ENCODE results near the gene PATZ1. TPM values are rescaled to one million over a fixed set of nuclear protein-coding genes. Genes with fewer than 3 reads are reported as not detected.
A peak's percentile ranks its signal among the peaks of the same experiment; 100 is the strongest.

Gene PATZ1
- total and polyA plus RNA-seq, 2 of the 4 experiments (the other 2 are of a cell fraction), result 6.5 to 10.5 TPM

GRCh38 chr22:31337178-31337577 lies 9.0 kb downstream of the PATZ1 start:
- H3K4ac ChIP-seq (ENCODE audit: low read depth, low read length), result no peak overlapping the region
- no peak for ATAC-seq (ENCODE audit: low read depth)
- H2BK15ac ChIP-seq (ENCODE audit: low read depth, low read length), result no peak overlapping the region
- H3K18ac ChIP-seq (ENCODE audit: low read depth, low read length), result no peak overlapping the region
- no peak overlapping the region for H4K8ac ChIP-seq (ENCODE audit: low read depth in 2 of 2, low read length in 2 of 2)
- intact Hi-C loops (cut with micrococcal nuclease), result no loop called here
- no peak overlapping the region for H2AFZ ChIP-seq (replicated peaks; ENCODE audit: low read length, poor library complexity)
- H2BK120ac ChIP-seq (ENCODE audit: low read depth, low read length), result no peak overlapping the region
- no peaks in the 10 kb centered on the region for H3K27me3 ChIP-seq (ENCODE audit: control insufficient read depth, insufficient read depth, low read length)
- H2AK5ac ChIP-seq (ENCODE audit: low read depth, low read length), result no peak overlapping the region; the same call in 1 of the 2 replicates
- TF ChIP-seq SMC3 (IDR thresholded peaks at IDR 0.05; ENCODE audit: low read depth, low read length) (no peak), RFX5 (IDR thresholded peaks at IDR 0.05; ENCODE audit: low read depth, low read length) (no peak)
- H4K20me1 ChIP-seq (ENCODE audit: insufficient read depth, low read length), result peaks cover 45% of the 10 kb centered on the region
- H3K14ac ChIP-seq (replicated peaks; ENCODE audit: low read depth, low read length), result no peak overlapping the region
- no peak overlapping the region for H2BK20ac ChIP-seq (ENCODE audit: low read depth, low read length)
- DNase-seq, result peak; percentile 28
- no peak overlapping the region for H4K91ac ChIP-seq (ENCODE audit: insufficient read depth, low read depth, low read length)
- peaks cover 18 to 82% of the 10 kb centered on the region in 2 experiments for H3K79me1 ChIP-seq (ENCODE audit: low read depth in 1 of 2, low read length in 2 of 2)
- dilution Hi-C loops (cut with HindIII; ENCODE audit: low sequenced_read_pairs, unreplicated experiment), result no loop called here
- H2BK5ac ChIP-seq (ENCODE audit: low read depth, low read length, poor library complexity, severe bottlenecking), result no peak overlapping the region
- peaks cover 20% of the 10 kb centered on the region for H3K9me1 ChIP-seq (ENCODE audit: insufficient read depth, low read length)
- no peak overlapping the region for H3K9ac ChIP-seq (ENCODE audit: low read depth, low read length)
- H3K4me3 ChIP-seq (ENCODE audit: insufficient read depth, low read depth, low read length), result no peak overlapping the region
- no peak overlapping the region for H3K56ac ChIP-seq (ENCODE audit: extremely low read depth, insufficient read depth, low read length)
- no peak overlapping the region for H3K4me2 ChIP-seq (ENCODE audit: low read depth, low read length)
- in situ Hi-C loops (cut with MboI; ENCODE audit: low sequenced_read_pairs), result no loop called here
- no peak overlapping the region for H3K27ac ChIP-seq (ENCODE audit: insufficient read depth, low read length)
- H4K5ac ChIP-seq (ENCODE audit: low read depth, low read length), result no peak overlapping the region
- 83% methylated on average over 3 of the region's 5 CpGs; no CpG with 5 or more reads in 1 of the 2 experiments for WGBS, 2 experiments (ENCODE audit: extremely low coverage in 2 of 2, insufficient read length in 1 of 2)
- no peak overlapping the region for H3K23ac ChIP-seq (ENCODE audit: low read depth, low read length)
- H3K4me1 ChIP-seq (ENCODE audit: control insufficient read depth, insufficient read depth, low read length), result peaks cover 9% of the 10 kb centered on the region
- H2AK9ac ChIP-seq (replicated peaks; ENCODE audit: low read depth, low read length, poor library complexity), result no peak overlapping the region
- BruUV-seq (replicated peaks), result no TSS peak
- CTCF ChIA-PET, result interaction anchor here (0.9 kb wide), 1 partner anchor 10 kb away, joined by 3 read pairs; the partner anchor contains the start of gene PATZ1
- peaks cover 64% of the 10 kb centered on the region for H3K36me3 ChIP-seq (ENCODE audit: control insufficient read depth, insufficient read depth, low read length)
- POLR2A ChIA-PET (ENCODE audit: unreplicated experiment), result interaction anchor here (0.5 kb wide), 1 partner anchor 14 kb away, joined by 4 read pairs; no protein-coding TSS in a partner anchor
- no peaks in the 10 kb centered on the region for H3K9me3 ChIP-seq (ENCODE audit: control insufficient read depth, insufficient read depth, low read length)

Measured in IMR-90 (cell line).